NCI-H1694 (cell line): Measurements from ENCODE around the gene TMEM175.

Experiments used
- DNase-seq: peaks from one replicate; lab custom pipeline; 2025; lab: John Stamatoyannopoulos, UW

The TMEM175 gene

GRCh38 chr4:899556-899906, 32.7 kb upstream of the TMEM175 start:
- DNase-seq = no peak

- DNase-seq = no peak
These were observed 32.2 kb upstream of the TMEM175 start for GRCh38 chr4:900073-900472.

- DNase-seq = no peak
These were observed 31.5 kb upstream of the TMEM175 start for GRCh38 chr4:900721-901120.

GRCh38 chr4:901192-901910, 30.9 kb upstream of the TMEM175 start:
- no peak for DNase-seq

GRCh38 chr4:903066-904046, 28.9 kb upstream of the TMEM175 start:
- no peak for DNase-seq

DNA sequence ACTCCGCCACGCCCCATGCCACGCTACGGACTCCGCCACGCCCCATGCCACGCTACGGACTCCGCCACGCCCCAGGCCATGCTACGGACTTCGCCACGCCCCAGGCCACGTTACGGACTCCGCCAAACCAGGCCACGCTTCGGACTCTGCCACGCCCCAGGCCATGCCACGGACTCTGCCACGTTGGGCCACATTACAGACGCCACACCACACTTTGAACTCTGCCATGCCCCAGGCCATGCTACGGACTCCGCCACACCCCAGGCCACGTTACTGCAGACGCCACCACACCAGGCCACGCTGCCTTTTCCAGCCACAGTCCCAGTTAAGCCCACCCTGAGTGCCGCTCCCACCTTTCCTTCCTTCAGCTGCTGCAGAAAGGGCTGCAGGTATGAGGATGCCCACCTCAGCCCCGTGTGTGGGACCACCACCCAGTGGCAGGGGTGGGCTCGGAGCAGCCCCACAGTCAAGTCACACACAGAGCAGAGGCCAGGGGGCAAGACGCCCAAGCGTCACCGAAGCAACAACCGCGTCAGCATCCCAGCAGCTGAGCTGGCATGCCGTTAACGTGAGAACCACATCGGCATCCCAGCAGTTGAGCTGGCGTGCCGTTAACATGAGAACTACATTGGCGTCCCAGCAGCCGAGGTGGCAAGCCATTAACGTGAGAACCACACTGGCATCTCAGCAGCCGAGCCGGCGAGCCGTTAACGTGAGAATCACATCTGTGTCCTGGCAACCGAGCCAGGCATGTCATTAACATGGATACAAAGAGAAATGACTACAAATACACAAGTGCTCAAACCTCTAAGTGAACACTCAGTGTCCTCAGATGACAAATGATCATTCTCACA, 26.5 kb upstream of the TMEM175 start:
- no peak for DNase-seq

DNA sequence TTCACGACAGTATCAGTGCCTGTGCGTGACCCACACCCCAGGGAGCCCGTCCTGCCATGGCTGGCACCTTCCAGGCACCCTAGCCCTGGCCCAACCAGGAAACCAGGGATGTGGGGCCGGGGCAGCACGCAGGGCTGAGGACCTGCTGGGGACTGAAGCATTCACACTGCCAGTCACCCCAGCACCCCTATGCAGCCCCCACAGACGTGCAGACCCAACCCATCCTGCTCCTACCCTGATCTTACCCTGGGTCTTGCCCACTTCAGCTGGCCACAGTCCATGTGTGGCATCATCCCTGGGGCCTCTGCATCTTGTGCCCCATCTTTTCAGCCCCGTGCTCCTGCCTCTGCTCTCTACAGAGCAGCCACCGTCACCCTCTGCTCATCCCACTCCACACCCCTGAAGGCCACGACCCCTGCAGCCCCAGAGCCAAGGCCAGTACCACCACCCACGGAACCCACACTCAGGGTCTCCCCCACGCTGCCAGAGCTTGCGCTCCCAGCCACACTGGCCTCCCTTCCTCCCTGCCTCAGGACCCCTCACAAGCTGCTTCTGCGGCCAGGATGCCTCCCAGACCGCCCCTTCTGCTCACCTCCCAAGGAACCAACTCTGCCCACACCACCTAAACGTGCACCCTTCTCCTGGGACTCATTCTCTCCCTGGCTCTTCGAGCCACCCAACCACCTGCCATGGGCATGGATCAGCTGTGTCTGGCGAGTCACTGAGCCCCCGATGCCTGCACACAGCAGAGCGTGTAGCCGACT, 25.7 kb upstream of the TMEM175 start:
- no peak for DNase-seq

DNA sequence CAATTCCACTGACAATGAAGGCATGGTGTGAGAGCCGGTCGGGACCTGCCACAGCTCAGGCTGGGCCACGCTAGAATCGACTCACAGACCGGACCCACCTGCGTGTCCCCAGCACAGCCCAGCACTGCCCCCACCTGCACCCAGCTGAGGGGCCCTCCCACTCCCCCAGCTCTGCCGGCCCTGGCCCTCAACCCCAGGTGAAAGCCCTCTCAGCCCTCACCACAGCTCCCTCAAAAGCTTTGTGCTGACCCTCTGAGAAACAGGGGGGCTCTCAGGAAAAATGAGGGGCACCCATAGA, 25.2 kb upstream of the TMEM175 start:
- no peak for DNase-seq

DNA sequence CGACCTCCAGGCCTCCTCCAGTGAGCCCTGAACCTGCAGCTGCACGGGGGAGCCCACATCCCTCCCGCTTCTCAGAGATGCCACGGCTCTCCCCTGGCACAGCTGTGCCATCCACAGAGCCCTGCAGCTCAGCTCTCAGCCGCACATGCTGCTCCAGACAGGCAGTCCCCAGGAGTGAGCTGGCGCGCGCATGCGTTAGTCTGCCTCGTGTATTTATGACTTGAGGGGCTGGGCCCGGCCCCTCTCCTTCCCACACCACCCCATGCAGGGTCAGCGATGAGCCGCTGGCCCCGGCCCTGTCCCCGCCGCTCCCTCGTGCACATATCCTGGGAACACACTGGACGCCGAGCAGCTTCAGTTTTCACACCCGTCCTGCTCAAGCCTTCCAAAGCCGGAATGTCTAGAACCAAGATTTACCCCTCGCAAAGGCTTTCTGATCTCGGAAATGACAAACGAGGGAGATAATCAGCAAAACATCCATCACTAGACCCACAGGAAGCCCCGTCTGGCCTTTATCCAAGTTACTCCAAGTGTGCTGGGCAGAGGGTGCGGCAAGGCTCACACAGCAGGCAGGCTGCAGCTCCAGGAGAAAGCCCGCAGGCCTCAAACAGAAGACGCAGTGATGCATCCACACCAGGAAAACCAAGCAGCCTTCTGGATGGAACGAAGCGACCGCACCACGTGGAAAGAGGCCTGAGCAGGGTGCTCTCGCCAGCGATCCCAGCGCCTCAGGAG, 24.4 kb upstream of the TMEM175 start:
- no peak for DNase-seq

GRCh38 chr4:909131-909571, 23.1 kb upstream of the TMEM175 start:
- no peak for DNase-seq

- no peak for DNase-seq
These were observed 22.4 kb upstream of the TMEM175 start for GRCh38 chr4:909821-910220.

DNA sequence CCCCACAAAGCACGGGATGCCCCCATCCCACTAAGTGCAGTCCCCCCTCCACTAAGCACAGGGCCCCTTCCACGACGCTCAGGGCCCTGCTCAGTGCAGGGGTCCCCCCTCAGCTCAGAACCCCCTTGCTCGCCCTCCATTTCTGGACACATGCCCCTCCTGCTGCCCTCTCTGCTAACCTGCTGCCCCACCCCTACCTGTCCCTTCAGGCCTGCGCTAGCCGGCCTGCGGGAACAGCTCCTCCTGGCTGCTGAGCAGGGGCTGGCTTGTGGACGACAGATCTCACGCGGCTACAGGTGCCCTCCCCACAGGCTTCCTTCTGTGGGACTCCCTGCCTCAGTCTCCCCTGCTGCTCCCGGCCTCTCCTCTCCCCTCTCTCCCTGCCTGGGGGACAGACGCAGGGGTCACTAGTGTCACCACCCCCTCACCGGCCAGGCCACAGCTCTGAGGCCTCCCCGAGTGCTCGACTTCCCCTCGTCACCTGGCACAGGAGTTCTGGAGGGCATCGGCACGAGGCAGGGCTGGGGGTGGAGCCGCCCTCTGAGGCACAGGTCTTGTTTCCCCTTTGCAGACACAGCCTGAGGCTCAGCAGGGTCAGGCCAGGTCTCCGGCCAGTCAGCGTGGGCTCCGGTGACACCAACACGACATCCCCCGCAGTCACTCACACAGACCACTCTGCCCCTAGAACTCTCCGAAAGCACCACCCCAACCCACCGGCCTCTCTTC, 21.7 kb upstream of the TMEM175 start:
- no peak for DNase-seq

DNA sequence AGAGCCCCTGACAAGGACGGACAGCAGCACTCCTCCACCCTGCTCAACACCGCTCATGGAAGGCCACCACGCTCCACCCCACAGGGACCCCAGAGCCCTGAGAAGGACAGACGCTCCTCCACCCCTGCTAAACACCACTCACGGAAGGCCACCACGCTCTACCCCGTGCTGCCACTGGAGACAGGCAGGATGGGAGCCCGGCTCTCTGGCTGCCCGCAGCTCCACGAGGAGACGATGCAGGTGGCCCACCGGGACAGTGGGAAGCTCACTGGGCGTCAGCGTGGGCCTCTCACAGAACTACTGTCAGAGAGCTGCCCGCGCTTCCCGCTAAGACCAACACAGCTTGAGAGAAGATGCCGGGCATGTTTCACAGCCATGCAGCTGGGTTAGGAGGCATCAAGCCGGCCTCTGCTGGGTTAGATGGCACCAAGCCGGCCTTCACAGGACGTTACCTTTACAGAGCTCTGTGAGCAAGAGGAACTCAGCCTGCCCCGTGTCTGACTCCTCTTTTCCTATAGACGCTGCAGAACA, 21.0 kb upstream of the TMEM175 start:
- no peak for DNase-seq

GRCh38 chr4:911871-912490, 20.3 kb upstream of the TMEM175 start:
- no peak for DNase-seq

- DNase-seq = no peak
These were observed 19.5 kb upstream of the TMEM175 start for GRCh38 chr4:912548-913279.

GRCh38 chr4:913280-913618, 19.0 kb upstream of the TMEM175 start:
- no peak for DNase-seq

DNA sequence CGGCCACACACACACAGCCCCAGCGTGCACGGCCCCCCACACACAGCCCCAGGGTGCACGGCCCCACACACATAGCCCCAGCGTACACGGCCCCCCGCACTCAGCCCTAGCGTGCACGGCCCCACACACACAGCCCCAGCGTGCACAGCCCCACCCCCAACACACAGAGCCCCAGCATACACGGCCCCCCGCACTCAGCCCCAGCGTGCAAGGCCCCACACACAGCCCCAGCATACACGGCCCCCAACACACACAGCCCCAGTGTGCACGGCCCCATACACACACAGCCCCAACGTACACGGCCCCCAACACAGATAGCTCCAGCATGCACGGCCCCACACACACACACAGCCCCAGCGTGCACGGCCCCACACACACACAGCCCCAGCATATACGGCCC, 17.7 kb upstream of the TMEM175 start:
- DNase-seq = no peak

DNA sequence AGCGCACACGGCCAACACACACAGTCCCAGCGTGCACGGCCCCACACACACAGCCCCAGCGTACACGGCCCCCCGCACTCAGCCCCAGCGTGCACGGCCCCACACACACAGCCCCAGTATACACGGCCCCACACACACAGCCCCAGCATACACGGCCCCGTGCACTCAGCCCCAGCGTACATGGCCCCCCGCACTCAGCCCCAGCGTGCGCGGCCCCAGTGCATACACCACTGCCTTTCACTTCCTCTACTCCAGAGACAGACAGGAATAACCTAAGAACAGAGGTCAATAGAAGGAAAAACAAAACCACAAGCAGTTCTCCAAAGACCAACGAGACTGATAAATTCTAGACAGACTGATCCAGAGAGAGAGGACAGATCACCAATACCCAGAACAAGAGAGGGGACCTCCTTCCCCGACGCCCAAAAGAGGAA, 17.2 kb upstream of the TMEM175 start:
- DNase-seq = no peak

DNA sequence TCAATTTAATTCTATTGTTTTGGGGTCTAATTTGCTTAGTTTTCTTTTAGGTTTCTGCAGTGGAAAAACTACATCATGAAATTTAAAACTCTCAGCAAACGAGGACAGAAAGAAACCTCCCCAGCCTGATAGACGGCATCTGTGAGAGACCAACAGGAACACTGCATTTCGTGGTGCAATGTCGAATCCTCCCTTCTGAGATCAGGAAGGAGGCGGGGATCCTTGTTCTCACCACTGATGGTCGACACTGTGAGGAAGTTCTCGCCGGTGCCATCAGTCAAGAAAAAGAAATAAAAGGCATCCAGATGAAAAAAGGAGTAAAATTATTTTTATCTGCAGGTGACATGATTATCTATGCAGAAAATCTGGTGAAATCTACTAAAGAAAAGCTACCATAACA, 16.7 kb upstream of the TMEM175 start:
- no peak for DNase-seq
